C4-2B (cell line): ENCODE measurements around the gene LRRIQ3.

Experiments
- ZFX ChIP-seq: fragments of 450-650 bp; IDR thresholded peaks from 2 replicates; pipeline ENCODE4 v1.6.1; 2017
- TF ChIP-seq, protein P1 (sequence below): fragments of 450-650 bp; conservative IDR thresholded peaks from 2 replicates; pipeline ENCODE4 v1.5.1; 2017; ENCODE audit warnings: mild to moderate bottlenecking

DNA sequence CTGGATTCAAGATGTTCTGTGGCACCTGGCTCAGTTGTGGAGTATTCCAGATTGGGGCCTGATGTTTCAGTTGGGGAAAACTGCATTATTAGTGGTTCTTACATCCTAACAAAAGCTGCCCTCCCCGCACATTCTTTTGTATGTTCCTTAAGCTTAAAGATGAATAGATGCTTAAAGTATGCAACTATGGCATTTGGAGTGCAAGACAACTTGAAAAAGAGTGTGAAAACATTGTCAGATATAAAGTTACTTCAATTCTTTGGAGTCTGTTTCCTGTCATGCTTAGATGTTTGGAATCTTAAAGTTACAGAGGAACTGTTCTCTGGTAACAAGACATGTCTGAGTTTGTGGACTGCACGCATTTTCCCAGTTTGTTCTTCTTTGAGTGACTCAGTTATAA lies 7.3 kb upstream of the LRRIQ3 start:
- TF ChIP-seq, protein P1, sequence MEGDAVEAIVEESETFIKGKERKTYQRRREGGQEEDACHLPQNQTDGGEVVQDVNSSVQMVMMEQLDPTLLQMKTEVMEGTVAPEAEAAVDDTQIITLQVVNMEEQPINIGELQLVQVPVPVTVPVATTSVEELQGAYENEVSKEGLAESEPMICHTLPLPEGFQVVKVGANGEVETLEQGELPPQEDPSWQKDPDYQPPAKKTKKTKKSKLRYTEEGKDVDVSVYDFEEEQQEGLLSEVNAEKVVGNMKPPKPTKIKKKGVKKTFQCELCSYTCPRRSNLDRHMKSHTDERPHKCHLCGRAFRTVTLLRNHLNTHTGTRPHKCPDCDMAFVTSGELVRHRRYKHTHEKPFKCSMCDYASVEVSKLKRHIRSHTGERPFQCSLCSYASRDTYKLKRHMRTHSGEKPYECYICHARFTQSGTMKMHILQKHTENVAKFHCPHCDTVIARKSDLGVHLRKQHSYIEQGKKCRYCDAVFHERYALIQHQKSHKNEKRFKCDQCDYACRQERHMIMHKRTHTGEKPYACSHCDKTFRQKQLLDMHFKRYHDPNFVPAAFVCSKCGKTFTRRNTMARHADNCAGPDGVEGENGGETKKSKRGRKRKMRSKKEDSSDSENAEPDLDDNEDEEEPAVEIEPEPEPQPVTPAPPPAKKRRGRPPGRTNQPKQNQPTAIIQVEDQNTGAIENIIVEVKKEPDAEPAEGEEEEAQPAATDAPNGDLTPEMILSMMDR, result no peak
- TF ChIP-seq ZFX, result no peak
